IMR-90 (cell line): ENCODE data around the gene PCDHGC4. TPM values are rescaled to one million over a fixed set of nuclear protein-coding genes. Genes with fewer than 3 reads are reported as not detected.

ENCODE experiments used
- ATAC-seq: fragments of 200-7000 bp; cut with Tn5 transposase; 2 replicates; pipeline ENCODE4 v1.9.1; 2020; ENCODE audit warnings: low read depth, mild to moderate bottlenecking, moderate library complexity
- BruUV-seq: library from RNA; stranded (reverse); fragments of 400-500 nt; replicated peaks from 2 replicates; lab custom pipeline; 2021; lab: Mats Ljungman, UMichigan
- CTCF ChIA-PET: fragments of 300-600 bp; formaldehyde crosslinking; extraction: SDS; loops from one replicate; lab custom pipeline; 2021; ENCODE audit warnings: antibody characterized with exemption; lab: Yijun Ruan, JAX
- POLR2A ChIA-PET: fragments of 300-600 bp; sonication (Branson Sonifier 250); formaldehyde crosslinking; loops from one replicate; lab custom pipeline; 2022; ENCODE audit warnings: antibody characterized with exemption; ENCODE audit not compliant: unreplicated experiment; lab: Charles Lee
- DNase-seq: peaks from one replicate; pipeline ENCODE4 v3.0.0; 2013
- H2AFZ ChIP-seq: replicated peaks from 2 replicates; pipeline ENCODE3; 2013; ENCODE audit warnings: low read length, mild to moderate bottlenecking; ENCODE audit not compliant: poor library complexity
- H2AK5ac ChIP-seq: 2 replicates; pipeline ENCODE4 v1.6.1; 2013; ENCODE audit warnings: low read depth, low read length, inconsistent platforms
- H2AK9ac ChIP-seq: replicated peaks from 2 replicates; pipeline ENCODE3; 2013; ENCODE audit warnings: mild to moderate bottlenecking, low read depth, low read length, moderate library complexity; ENCODE audit not compliant: poor library complexity
- H2BK120ac ChIP-seq: 2 replicates; pipeline ENCODE4 v1.6.1; 2013; ENCODE audit warnings: low read depth, low read length, inconsistent platforms
- H2BK15ac ChIP-seq: 3 replicates; pipeline ENCODE4 v1.6.1; 2013; ENCODE audit warnings: low read depth, low read length, inconsistent platforms
- H2BK20ac ChIP-seq: 2 replicates; pipeline ENCODE4 v1.6.1; 2013; ENCODE audit warnings: low read depth, mild to moderate bottlenecking, inconsistent platforms, low read length, moderate library complexity
- H2BK5ac ChIP-seq: 2 replicates; pipeline ENCODE4 v1.6.1; 2013; ENCODE audit warnings: mild to moderate bottlenecking, low read depth, low read length, inconsistent platforms; ENCODE audit not compliant: poor library complexity, severe bottlenecking
- H3K14ac ChIP-seq: replicated peaks from 2 replicates; pipeline ENCODE4 v1.6.1; 2013; ENCODE audit warnings: low read depth, low read length, inconsistent platforms
- H3K18ac ChIP-seq: 2 replicates; pipeline ENCODE4 v1.6.1; 2013; ENCODE audit warnings: low read depth, low read length, control low read depth
- H3K23ac ChIP-seq: 2 replicates; pipeline ENCODE4 v1.6.1; 2013; ENCODE audit warnings: low read depth, low read length, inconsistent platforms
- H3K27ac ChIP-seq: 2 replicates; pipeline ENCODE4 v1.5.1; 2013; ENCODE audit warnings: mild to moderate bottlenecking, control low read depth, low read length; ENCODE audit not compliant: insufficient read depth
- H3K27me3 ChIP-seq: 2 replicates; pipeline ENCODE4 v1.6.1; 2013; ENCODE audit warnings: low read length; ENCODE audit not compliant: control insufficient read depth, insufficient read depth
- H3K36me3 ChIP-seq: 2 replicates; pipeline ENCODE4 v1.6.1; 2013; ENCODE audit warnings: low read length, mixed read lengths; ENCODE audit not compliant: control insufficient read depth, insufficient read depth
- H3K4ac ChIP-seq: 2 replicates; pipeline ENCODE4 v1.6.1; 2013; ENCODE audit warnings: low read depth, low read length, inconsistent platforms
- H3K4me1 ChIP-seq: 2 replicates; pipeline ENCODE4 v1.6.1; 2013; ENCODE audit warnings: low read length, mixed read lengths; ENCODE audit not compliant: control insufficient read depth, insufficient read depth
- H3K4me2 ChIP-seq: 2 replicates; pipeline ENCODE4 v1.6.1; 2013; ENCODE audit warnings: low read depth, mild to moderate bottlenecking, control low read depth, low read length, moderate library complexity
- H3K4me3 ChIP-seq: 2 replicates; pipeline ENCODE4 v1.5.1; 2013; ENCODE audit warnings: low read depth, mild to moderate bottlenecking, control low read depth, low read length, moderate library complexity; ENCODE audit not compliant: insufficient read depth
- H3K56ac ChIP-seq: 2 replicates; pipeline ENCODE4 v1.6.1; 2013; ENCODE audit warnings: low read length, inconsistent platforms; ENCODE audit not compliant: insufficient read depth; ENCODE audit errors: extremely low read depth
- H3K79me1 ChIP-seq, 2 experiments: 2 replicates each; pipeline ENCODE4 v1.6.1; 2013; ENCODE audit warnings: low read length in 2 of 2, inconsistent platforms in 1 of 2, low read depth in 1 of 2
- H3K9ac ChIP-seq: 2 replicates; pipeline ENCODE4 v1.6.1; 2013; ENCODE audit warnings: low read depth, low read length, control low read depth
- H3K9me1 ChIP-seq: 2 replicates; pipeline ENCODE4 v1.6.1; 2013; ENCODE audit warnings: low read length, inconsistent platforms; ENCODE audit not compliant: insufficient read depth
- H3K9me3 ChIP-seq: 2 replicates; pipeline ENCODE4 v1.6.1; 2013; ENCODE audit warnings: low read length; ENCODE audit not compliant: control insufficient read depth, insufficient read depth
- H4K20me1 ChIP-seq: 2 replicates; pipeline ENCODE4 v1.6.1; 2013; ENCODE audit warnings: low read length, inconsistent platforms; ENCODE audit not compliant: insufficient read depth
- H4K5ac ChIP-seq: 2 replicates; pipeline ENCODE4 v1.6.1; 2013; ENCODE audit warnings: mild to moderate bottlenecking, low read depth, low read length, control low read depth
- H4K8ac ChIP-seq, 2 experiments: 2 replicates each; pipeline ENCODE4 v1.6.1; 2013; ENCODE audit warnings: low read depth in 2 of 2, low read length in 2 of 2, control low read depth in 1 of 2, inconsistent platforms in 1 of 2
- H4K91ac ChIP-seq: 2 replicates; pipeline ENCODE4 v1.6.1; 2013; ENCODE audit warnings: low read depth, low read length, inconsistent platforms; ENCODE audit not compliant: insufficient read depth
- BHLHE40 ChIP-seq: fragments of 150-350 bp; IDR thresholded peaks from 2 replicates; pipeline ENCODE4 v1.6.1; 2016; ENCODE audit warnings: mild to moderate bottlenecking, low read depth, low read length
- CEBPB ChIP-seq: IDR thresholded peaks from 2 replicates; pipeline ENCODE4 v1.6.1; 2012; ENCODE audit warnings: low read depth, low read length, improper control_type of control experiment
- CHD1 ChIP-seq: IDR thresholded peaks from 2 replicates; pipeline ENCODE4 v1.6.1; 2012; ENCODE audit warnings: low read depth, low read length, improper control_type of control experiment
- CTCF ChIP-seq: conservative IDR thresholded peaks from 2 replicates; pipeline ENCODE4 v1.5.1; 2012; ENCODE audit warnings: mild to moderate bottlenecking, low read depth, low read length, improper control_type of control experiment
- ELK1 ChIP-seq: fragments of 150-350 bp; IDR thresholded peaks from 2 replicates; pipeline ENCODE4 v1.6.1; 2016; ENCODE audit warnings: low read depth, mild to moderate bottlenecking, low read length, moderate library complexity, borderline replicate concordance
- FOS ChIP-seq: fragments of 150-350 bp; IDR thresholded peaks from 2 replicates; pipeline ENCODE4 v1.6.1; 2016; ENCODE audit warnings: low read depth, low read length
- MAFK ChIP-seq: IDR thresholded peaks from 2 replicates; pipeline ENCODE4 v1.6.1; 2012; ENCODE audit warnings: low read depth, low read length, improper control_type of control experiment
- MAZ ChIP-seq: IDR thresholded peaks from 2 replicates; pipeline ENCODE4 v1.6.1; 2012; ENCODE audit warnings: low read depth, mild to moderate bottlenecking, low read length, improper control_type of control experiment, moderate library complexity, borderline replicate concordance
- MXI1 ChIP-seq: IDR thresholded peaks from 2 replicates; pipeline ENCODE4 v1.6.1; 2012; ENCODE audit warnings: low read depth, mild to moderate bottlenecking, low read length, moderate library complexity, borderline replicate concordance
- NFE2L2 ChIP-seq: fragments of 150-350 bp; IDR thresholded peaks from 2 replicates; pipeline ENCODE4 v1.6.1; 2016; ENCODE audit warnings: low read depth, mild to moderate bottlenecking, low read length
- POLR2A ChIP-seq: IDR thresholded peaks from 2 replicates; pipeline ENCODE4 v1.6.1; 2012; ENCODE audit warnings: mild to moderate bottlenecking, low read depth, low read length
- RAD21 ChIP-seq: IDR thresholded peaks from 2 replicates; pipeline ENCODE4 v1.6.1; 2012; ENCODE audit warnings: low read length, improper control_type of control experiment
- RCOR1 ChIP-seq: IDR thresholded peaks from 2 replicates; pipeline ENCODE4 v1.6.1; 2012; ENCODE audit warnings: mild to moderate bottlenecking, low read length, improper control_type of control experiment; ENCODE audit not compliant: insufficient replicate concordance
- RFX5 ChIP-seq: IDR thresholded peaks from 2 replicates; pipeline ENCODE4 v1.8.0; 2012; ENCODE audit warnings: low read depth, mild to moderate bottlenecking, low read length, moderate library complexity
- SMC3 ChIP-seq: fragments of 150-350 bp; IDR thresholded peaks from 2 replicates; pipeline ENCODE4 v1.6.1; 2016; ENCODE audit warnings: low read depth, mild to moderate bottlenecking, antibody characterized with exemption, low read length, moderate library complexity
- USF2 ChIP-seq: fragments of 150-350 bp; IDR thresholded peaks from 2 replicates; pipeline ENCODE4 v1.6.1; 2017; ENCODE audit warnings: mild to moderate bottlenecking, antibody characterized with exemption, low read length, low read depth
- whole genome bisulfite sequencing, 2 experiments: methylation state at CpG; one replicate each; pipeline versions ENCODE4 v1.1.5 to v1.1.7; 2013; ENCODE audit warnings: missing lambda C conversion rate in 2 of 2; ENCODE audit not compliant: insufficient read length in 1 of 2; ENCODE audit errors: extremely low coverage in 2 of 2; 5-methylcytosine and 5-hydroxymethylcytosine counted together
- dilution Hi-C: fragments of 300-500 bp; cut with HindIII; formaldehyde crosslinking; loops from one replicate; pipeline ENCODE4 v1.14.3; 2018; ENCODE audit warnings: low sequenced_read_pairs; ENCODE audit not compliant: unreplicated experiment
- in situ Hi-C: fragments of 300-500 bp; cut with MboI; formaldehyde crosslinking; loops from 3 replicates; pipeline ENCODE4 v1.14.3; 2019; ENCODE audit warnings: low sequenced_read_pairs, inconsistent platforms, mixed read lengths
- intact Hi-C: fragments of 100-400 bp; cut with micrococcal nuclease; formaldehyde crosslinking; loops from 2 replicates; pipeline ENCODE4 v1.10.0; 2022
- polyA plus RNA-seq, 3 experiments: library from polyadenylated mRNA; depleted of rRNA; stranded (reverse); fragments of >200 nt; gene quantifications; 2 replicates each; pipeline ENCODE4 v1.2.3, GENCODE V29; 2012; ENCODE audit warnings: low replicate concordance in 1 of 3
- total RNA-seq: library from RNA; depleted of rRNA; stranded (reverse); fragments of >200 nt; gene quantifications from 2 replicates; pipeline ENCODE4 v1.2.3, GENCODE V29; 2012

The PCDHGC4 gene
- total and polyA plus RNA-seq, 2 of the 4 experiments (the other 2 are of a cell fraction) = 0.65 to 1.6 TPM

- Histone ChIP-seq H2BK120ac (no peak overlapping the region), H3K9me3 (no peaks in the 10 kb centered on the region), H3K4me3 (no peak overlapping the region), H3K4me2 (no peak overlapping the region), H2AK9ac (no peak overlapping the region), H2AFZ (no peak overlapping the region), H3K4me1 (peaks cover 16% of the 10 kb centered on the region), H3K36me3 (peaks cover 28% of the 10 kb centered on the region), H3K18ac (no peak overlapping the region), H2BK15ac (no peak overlapping the region), H3K27me3 (no peaks in the 10 kb centered on the region), H2AK5ac (no peak overlapping the region), H3K9me1 (peaks cover 3% of the 10 kb centered on the region; the same call in 1 of the 2 replicates), H3K56ac (no peak overlapping the region), H3K14ac (no peak overlapping the region), H4K5ac (no peak overlapping the region), H4K91ac (no peak overlapping the region), H3K4ac (no peak overlapping the region), H3K27ac (no peak overlapping the region), H3K79me1 (peaks cover 9 to 13% of the 10 kb centered on the region in 2 experiments; a peak in 3 of 4 replicates), H2BK20ac (no peak overlapping the region), H2BK5ac (no peak overlapping the region), H3K9ac (no peak overlapping the region), H3K23ac (no peak overlapping the region), H4K20me1 (peaks cover 14% of the 10 kb centered on the region), H4K8ac (no peak overlapping the region)
- ChIA-PET CTCF (no interaction called here), POLR2A (no interaction called here)
- ATAC-seq = no peak
- intact Hi-C loops = no loop called here
- no peak for DNase-seq
- in situ Hi-C loops = no loop called here
- dilution Hi-C loops = no loop called here
- 100% methylated on average over 1 of the region's 2 CpGs; no CpG with 5 or more reads in 1 of the 2 experiments for WGBS, 2 experiments
- no TSS peak for BruUV-seq
- TF ChIP-seq CHD1 = no peak
- no peak for TF ChIP-seq USF2
- TF ChIP-seq NFE2L2 = no peak
- no peak for TF ChIP-seq BHLHE40
- TF ChIP-seq RFX5 = no peak
- TF ChIP-seq RCOR1 = no peak
- no peak for TF ChIP-seq ELK1
- TF ChIP-seq MAFK = no peak
- no peak for TF ChIP-seq CTCF
- no peak for TF ChIP-seq CEBPB
- TF ChIP-seq FOS = no peak
- no peak for TF ChIP-seq RAD21
- no peak for TF ChIP-seq MXI1
- no peak for TF ChIP-seq POLR2A
- no peak for TF ChIP-seq SMC3
- no peak for TF ChIP-seq MAZ
Observed at GRCh38 chr5:141503681-141504080, 18.9 kb downstream of the PCDHGC4 start.
